GM12878 (cell line): ENCODE results near the gene PPP1R2. TPM values are rescaled to one million over a fixed set of nuclear protein-coding genes. Genes with fewer than 3 reads are reported as not detected.

Experiments used
- ATAC-seq: fragments of 200-7000 bp; cut with Tn5 transposase; 3 replicates; pipeline ENCODE4 v1.9.1; 2020; ENCODE audit warnings: mild to moderate bottlenecking, moderate library complexity
- BruUV-seq: library from RNA; stranded (reverse); fragments of 400-500 nt; replicated peaks from 2 replicates; lab custom pipeline; 2021; lab: Mats Ljungman, UMichigan
- CTCF ChIA-PET: fragments of 300-600 bp; sonication (Branson Sonifier 250); formaldehyde crosslinking; extraction: SDS; loops from one replicate; lab custom pipeline; 2021; ENCODE audit warnings: inconsistent platforms; lab: Yijun Ruan, JAX
- POLR2A ChIA-PET: fragments of 350-600 bp; formaldehyde crosslinking; extraction: SDS; loops from one replicate; lab custom pipeline; 2021; ENCODE audit warnings: inconsistent platforms; lab: Charles Lee
- RAD21 ChIA-PET: fragments of 300-600 bp; sonication (Branson Sonifier 250); formaldehyde crosslinking; loops from one replicate; lab custom pipeline; 2023; ENCODE audit warnings: antibody characterized with exemption; ENCODE audit not compliant: unreplicated experiment; lab: Charles Lee
- SMC1A ChIA-PET: fragments of 300-600 bp; sonication (Branson Sonifier 250); formaldehyde crosslinking; loops from one replicate; lab custom pipeline; 2023; ENCODE audit not compliant: unreplicated experiment, uncharacterized antibody; lab: Charles Lee
- DNase-seq: peaks from one replicate; pipeline ENCODE4 v3.0.0-alpha.2; 2011; ENCODE audit warnings: low read depth, low spot score
- FAIRE-seq: peaks from 3 replicates; lab custom pipeline; 2011; peaks lifted over from hg19 to GRCh38; lab: Jason Lieb, UNC
- H2AFZ ChIP-seq: 2 replicates; pipeline ENCODE4 v1.6.0; 2011; ENCODE audit warnings: low read depth, low read length, control low read depth; ENCODE audit not compliant: control insufficient read depth
- H3K27ac ChIP-seq: 2 replicates; pipeline ENCODE4 v1.5.1; 2011; ENCODE audit warnings: control low read depth; ENCODE audit not compliant: control insufficient read depth, insufficient read depth
- H3K27me3 ChIP-seq, 2 experiments: replicated peaks in 1 of 2; 2 replicates each; pipeline versions ENCODE4 v1.6.0 to v1.6.1; 2011; ENCODE audit warnings: low read length in 1 of 2; ENCODE audit not compliant: control insufficient read depth in 2 of 2, insufficient read depth in 2 of 2
- H3K36me3 ChIP-seq, 2 experiments: 2 replicates each; pipeline ENCODE4 v1.5.1; 2011; ENCODE audit warnings: low read length in 1 of 2; ENCODE audit not compliant: control insufficient read depth in 2 of 2, insufficient read depth in 2 of 2
- H3K4me1 ChIP-seq: 2 replicates; pipeline ENCODE4 v1.6.1; 2011; ENCODE audit warnings: mild to moderate bottlenecking, low read length, moderate library complexity, mixed read lengths; ENCODE audit not compliant: control insufficient read depth, insufficient read depth
- H3K4me2 ChIP-seq: 2 replicates; pipeline ENCODE4 v1.6.0; 2011; ENCODE audit warnings: control low read depth; ENCODE audit not compliant: control insufficient read depth, insufficient read depth
- H3K4me3 ChIP-seq: fragments of 200-600 bp; sonication (generic); 2 replicates; pipeline ENCODE4 v1.5.1; 2016
- H3K79me2 ChIP-seq: 2 replicates; pipeline ENCODE4 v1.6.0; 2011; ENCODE audit warnings: low read length; ENCODE audit not compliant: control insufficient read depth, insufficient read depth
- H3K9ac ChIP-seq: 2 replicates; pipeline ENCODE4 v1.8.0; 2011; ENCODE audit warnings: low read length, control low read depth, mixed read lengths; ENCODE audit not compliant: control insufficient read depth, insufficient read depth
- H3K9me3 ChIP-seq: replicated peaks from 3 replicates; pipeline ENCODE4 v1.5.1; 2011; ENCODE audit warnings: mild to moderate bottlenecking, low read length; ENCODE audit not compliant: control insufficient read depth, insufficient read depth
- H4K20me1 ChIP-seq: 2 replicates; pipeline ENCODE4 v1.6.0; 2011; ENCODE audit not compliant: control insufficient read depth, insufficient read depth
- CBX3 ChIP-seq: fragments of 200-600 bp; sonication (generic); IDR thresholded peaks from 2 replicates; pipeline ENCODE4 v1.6.1; 2016; ENCODE audit warnings: low read depth, borderline replicate concordance
- CEBPZ ChIP-seq: fragments of 150-350 bp; IDR thresholded peaks from 2 replicates; pipeline ENCODE4 v1.6.1; 2016; ENCODE audit warnings: low read depth, low read length
- CTCF ChIP-seq, 3 experiments: IDR thresholded peaks in 2 of 3; conservative IDR thresholded peaks in 1 of 3; 2 replicates each; pipeline ENCODE4 v1.5.1; 2011; ENCODE audit warnings: low read depth in 3 of 3, low read length in 3 of 3, mild to moderate bottlenecking in 3 of 3, control low read depth in 2 of 3, moderate library complexity in 2 of 3, inconsistent platforms in 1 of 3, mixed read lengths in 1 of 3; ENCODE audit not compliant: control insufficient read depth in 2 of 3, insufficient read depth in 1 of 3; ENCODE audit errors: extremely low read depth in 1 of 3
- ESRRA ChIP-seq: IDR thresholded peaks from 2 replicates; pipeline ENCODE4 v1.6.1; 2012; ENCODE audit warnings: mild to moderate bottlenecking, low read length, improper control_type of control experiment
- EZH2 ChIP-seq: IDR thresholded peaks from 2 replicates; pipeline ENCODE4 v1.6.1; 2012; ENCODE audit warnings: low read depth, mild to moderate bottlenecking, control low read depth, inconsistent platforms, low read length, borderline replicate concordance; ENCODE audit not compliant: control insufficient read depth
- HDGF ChIP-seq: fragments of 450-650 bp; IDR thresholded peaks from 2 replicates; pipeline ENCODE4 v1.6.1; 2016; ENCODE audit warnings: antibody characterized with exemption
- IRF5 ChIP-seq: fragments of 450-650 bp; IDR thresholded peaks from 2 replicates; pipeline ENCODE4 v1.6.1; 2017; ENCODE audit warnings: borderline replicate concordance
- KDM1A ChIP-seq: fragments of 200-600 bp; sonication (generic); IDR thresholded peaks from 2 replicates; pipeline ENCODE4 v1.6.1; 2016; ENCODE audit warnings: borderline replicate concordance
- MYB ChIP-seq: fragments of 150-350 bp; IDR thresholded peaks from 2 replicates; pipeline ENCODE4 v1.6.1; 2014; ENCODE audit warnings: mild to moderate bottlenecking, low read depth, low read length, borderline replicate concordance
- NRF1 ChIP-seq: conservative IDR thresholded peaks from 2 replicates; pipeline ENCODE4 v1.6.1; 2011; ENCODE audit warnings: mild to moderate bottlenecking, low read depth, low read length, improper control_type of control experiment
- SP1 ChIP-seq: IDR thresholded peaks from one replicate; pipeline ENCODE4 v1.6.1; 2011; ENCODE audit warnings: low read depth, low read length
- ZNF274 ChIP-seq: IDR thresholded peaks from one replicate; pipeline ENCODE4 v1.8.0; 2011; ENCODE audit not compliant: insufficient read length, insufficient read depth
- ZZZ3 ChIP-seq: IDR thresholded peaks from 2 replicates; pipeline ENCODE4 v1.6.1; 2011; ENCODE audit warnings: low read depth; ENCODE audit not compliant: control insufficient read depth, insufficient read length
- WGBS: methylation state at CpG from one replicate; pipeline ENCODE4 v1.1.6; 2016; ENCODE audit warnings: low lambda C conversion rate; ENCODE audit not compliant: insufficient replicate concordance, insufficient coverage; ENCODE audit errors: missing lambda C conversion rate; 5-methylcytosine and 5-hydroxymethylcytosine counted together
- in situ Hi-C: fragments of 300-500 bp; cut with MboI; formaldehyde crosslinking; loops from 9 replicates; pipeline ENCODE4 v1.14.3; 2018; ENCODE audit warnings: mixed read lengths
- intact Hi-C: fragments of 100-400 bp; cut with micrococcal nuclease; formaldehyde crosslinking; loops from one replicate; pipeline ENCODE4 v1.14.2; 2022; ENCODE audit not compliant: unreplicated experiment
- polyA plus RNA-seq, 11 experiments: library from polyadenylated mRNA; depleted of rRNA in 4 of 11; unstranded in 6 of 11; stranded (reverse) in 5 of 11; fragments of >200 nt; fragmentation: Nextera tagmentation in 4 of 11; fragmentation: Illumina TruSeq in 1 of 11; extraction: Ambion mirVana in 4 of 11; extraction: Trizol in 1 of 11; gene quantifications; 1 replicate in 1 of 11; 2 replicates in 10 of 11; pipeline versions ENCODE4 v1.2.1 to v1.2.3, GENCODE V29; 2011 to 2016; ENCODE audit warnings: inconsistent platforms in 2 of 11, missing spikeins in 2 of 11, low read depth in 1 of 11
- total RNA-seq, 4 experiments: library from RNA; depleted of rRNA in 3 of 4; stranded (reverse); fragments of >200 nt in 3 of 4; fragmentation: Illumina TruSeq in 1 of 4; extraction: Trizol in 1 of 4; gene quantifications; 2 replicates each; pipeline versions ENCODE4 v1.2.1 to v1.2.3, GENCODE V29; 2013 to 2021

Gene PPP1R2
- total and polyA plus RNA-seq, 10 of the 15 experiments (the other 5 are each of a cell fraction or from before 2014, with no cell fraction given), result 10.5 to 116 (median 46.9) TPM

- TF ChIP-seq CTCF (IDR thresholded peaks at IDR 0.05 in 2 of 3, conservative IDR thresholded peaks at IDR 0.05 in 1 of 3; ENCODE audit: control insufficient read depth in 2 of 3, extremely low read depth in 1 of 3, insufficient read depth in 1 of 3, low read depth in 3 of 3, low read length in 3 of 3) (no peak), ZZZ3 (no peak), NRF1 (no peak), SP1 (no peak)
- TF ChIP-seq, all 136 proteins: peak for 0
Measured at GRCh38 chr3:195531683-195532082, 11.4 kb downstream of the PPP1R2 start (continued).

GRCh38 chr3:195526492-195526891, 16.6 kb downstream of the PPP1R2 start:
- SMC1A ChIA-PET, result interaction anchor here (0.6 to 5.8 kb wide), 7 partner anchors 10 to 844 kb away, joined by 3 to 66 read pairs (median 3); partner anchors contain the start of gene XXYLT1
- RAD21 ChIA-PET, result interaction anchor here (1.5 to 5.5 kb wide), 2 partner anchors 12 to 256 kb away, joined by 4 to 84 read pairs; partner anchors contain the start of gene XXYLT1
- Histone ChIP-seq H3K36me3 (peaks cover 4 to 23% of the 10 kb centered on the region in 2 experiments), H3K9me3 (no peaks in the 10 kb centered on the region), H3K27ac (no peak overlapping the region), H3K79me2 (peaks cover 13% of the 10 kb centered on the region), H3K27me3 (no peaks in the 10 kb centered on the region), H3K4me2 (no peak overlapping the region), H3K9ac (no peak overlapping the region), H2AFZ (no peak overlapping the region), H3K4me3 (no peak overlapping the region), H3K4me1 (no peaks in the 10 kb centered on the region), H4K20me1 (no peaks in the 10 kb centered on the region)
- WGBS, result 88% methylated on average over 4 of the region's 4 CpGs
- FAIRE-seq (no peak), DNase-seq (no peak), ATAC-seq (no peak)
- BruUV-seq, result no TSS peak
- CTCF ChIA-PET, result interaction anchor here (0.8 to 10.1 kb wide), 5 partner anchors 12 to 256 kb away, joined by 3 to 179 read pairs (median 4); partner anchors contain the start of gene XXYLT1
- POLR2A ChIA-PET, result interaction anchor here (1.2 kb wide), 1 partner anchor 255 kb away, joined by 4 read pairs; no protein-coding TSS in a partner anchor
- intact Hi-C loops, result no loop called here
- in situ Hi-C loops, result loop anchor here (10.0 to 25.0 kb wide), 2 partner anchors 252 to 389 kb away; partner anchors contain the start of gene XXYLT1
- no peak for TF ChIP-seq KDM1A
- no peak for TF ChIP-seq EZH2
- no peak for TF ChIP-seq IRF5
- no peak for TF ChIP-seq NRF1
- no peak for TF ChIP-seq CBX3
- TF ChIP-seq ESRRA, result no peak
- no peak for TF ChIP-seq MYB
- no peak for TF ChIP-seq HDGF
- no peak for TF ChIP-seq CEBPZ
- TF ChIP-seq ZNF274, result no peak
